ENCODE data around the gene ADCYAP1R1.

DNA sequence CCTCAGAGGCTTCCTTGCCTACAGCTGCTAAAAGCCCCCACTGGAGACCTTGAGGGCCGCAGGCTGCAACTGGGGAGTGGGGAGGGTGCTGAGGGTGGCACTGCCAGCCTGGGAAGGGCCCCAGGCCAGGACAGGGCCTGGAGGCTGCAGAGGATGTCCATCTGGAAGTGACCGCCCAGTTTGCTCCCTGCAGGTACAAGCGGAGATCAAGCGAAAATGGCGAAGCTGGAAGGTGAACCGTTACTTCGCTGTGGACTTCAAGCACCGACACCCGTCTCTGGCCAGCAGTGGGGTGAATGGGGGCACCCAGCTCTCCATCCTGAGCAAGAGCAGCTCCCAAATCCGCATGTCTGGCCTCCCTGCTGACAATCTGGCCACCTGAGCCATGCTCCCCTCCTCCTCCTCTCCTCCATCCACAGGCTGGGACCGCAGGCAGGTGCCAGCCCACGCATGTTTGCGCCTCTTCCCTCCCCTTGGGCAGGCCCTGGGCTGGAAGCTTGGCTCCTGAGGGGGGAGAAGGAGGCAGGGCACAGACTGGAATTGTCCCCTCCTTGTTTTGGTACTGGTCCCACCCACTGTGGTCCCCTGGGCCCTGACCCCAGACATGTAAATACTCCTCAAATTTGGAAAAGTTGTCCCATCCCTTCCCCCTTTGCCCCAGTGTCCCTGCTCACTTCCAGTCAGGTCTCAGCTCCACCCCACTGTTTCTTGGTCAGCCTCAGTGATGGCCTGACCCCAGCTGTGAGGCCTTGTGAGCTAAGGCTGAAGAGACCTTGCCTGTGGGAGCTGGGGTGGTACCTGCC is 54.4 kb downstream of the ADCYAP1R1 start:
- TF ChIP-seq POLR2AphosphoS5 (IDR thresholded peaks at IDR 0.05; ENCODE audit: low read depth, low read length): no peak
- TF ChIP-seq POLR2A (IDR thresholded peaks at IDR 0.05; ENCODE audit: low read depth, low read length): no peak
